HEK293 (cell line): ENCODE data around the gene POR.
"Not testable (repeated sequence)": the region's sequence is repeated elsewhere in the genome, so short reads cannot be mapped to it uniquely, and the experiment has no call there.

Experiments
- CTCF ChIA-PET: fragments of 350-600 bp; formaldehyde crosslinking; extraction: SDS; loops from one replicate; lab custom pipeline; 2021; ENCODE audit warnings: antibody characterized with exemption; lab: Yijun Ruan, JAX
- POLR2A ChIA-PET: fragments of 300-600 bp; formaldehyde crosslinking; extraction: SDS; loops from one replicate; lab custom pipeline; 2020; ENCODE audit warnings: antibody characterized with exemption, inconsistent platforms; lab: Yijun Ruan, JAX
- H3K27ac ChIP-seq: fragments of 200-500 bp; sonication (Bioruptor generic); 2 replicates; pipeline ENCODE4 v1.5.1; 2014; ENCODE audit warnings: low read depth, low read length, control low read depth, inconsistent platforms; ENCODE audit errors: extremely low read depth
- H3K36me3 ChIP-seq, 2 experiments: fragments of 200-500 bp in 1 of 2; sonication (Bioruptor generic) in 1 of 2; 1 replicate in 1 of 2; 2 replicates in 1 of 2; pipeline ENCODE4 v1.5.1; 2014 to 2017; ENCODE audit warnings: inconsistent platforms in 2 of 2, low read length in 2 of 2; ENCODE audit not compliant: control insufficient read depth in 2 of 2, insufficient read depth in 1 of 2
- H3K4me1 ChIP-seq: fragments of 200-500 bp; sonication (Bioruptor generic); 2 replicates; pipeline ENCODE4 v1.5.1; 2014; ENCODE audit warnings: mild to moderate bottlenecking, low read length, inconsistent platforms; ENCODE audit not compliant: control insufficient read depth, insufficient read depth
- H3K4me3 ChIP-seq: 2 replicates; pipeline ENCODE4 v1.5.1; 2011; ENCODE audit warnings: low read depth, mild to moderate bottlenecking, control low read depth, low read length, moderate library complexity
- H3K9me3 ChIP-seq: fragments of 200-500 bp; sonication (Bioruptor generic); 2 replicates; pipeline ENCODE4 v1.5.1; 2014; ENCODE audit warnings: low read depth, low read length, inconsistent platforms; ENCODE audit not compliant: control insufficient read depth, insufficient read depth
- HOXD13 ChIP-seq: sonication (generic); formaldehyde crosslinking; IDR thresholded peaks from 2 replicates; pipeline ENCODE4 v1.8.0; 2022; ENCODE audit warnings: missing genetic modification reagents, borderline replicate concordance
- OSR2 ChIP-seq: fragments of 450-650 bp; formaldehyde crosslinking; IDR thresholded peaks from 2 replicates; pipeline ENCODE4 v1.5.1; 2016; ENCODE audit warnings: missing biosample characterization, missing genetic modification characterization
- ZIC2 ChIP-seq: fragments of 450-650 bp; formaldehyde crosslinking; IDR thresholded peaks from 2 replicates; pipeline ENCODE4 v1.5.1; 2016; ENCODE audit warnings: missing biosample characterization, missing genetic modification characterization
- ZNF10 ChIP-seq: fragments of 450-650 bp; formaldehyde crosslinking; IDR thresholded peaks from 2 replicates; pipeline ENCODE4 v1.5.1; 2017; ENCODE audit warnings: missing biosample characterization, missing genetic modification characterization
- ZNF138 ChIP-seq: fragments of 450-650 bp; formaldehyde crosslinking; IDR thresholded peaks from 2 replicates; pipeline ENCODE4 v1.5.1; 2016; ENCODE audit warnings: missing biosample characterization, missing genetic modification characterization, borderline replicate concordance
- ZNF18 ChIP-seq: fragments of 450-650 bp; formaldehyde crosslinking; IDR thresholded peaks from 2 replicates; pipeline ENCODE4 v1.5.1; 2016; ENCODE audit warnings: missing biosample characterization, missing genetic modification characterization
- ZNF423 ChIP-seq: fragments of 450-650 bp; formaldehyde crosslinking; IDR thresholded peaks from 2 replicates; pipeline ENCODE4 v1.5.1; 2016; ENCODE audit warnings: missing biosample characterization, missing genetic modification characterization
- TF ChIP-seq, protein P1 (sequence below): fragments of 450-650 bp; formaldehyde crosslinking; IDR thresholded peaks from 2 replicates; pipeline ENCODE4 v1.5.1; 2016; ENCODE audit warnings: missing biosample characterization, missing genetic modification characterization
- TF ChIP-seq, protein P2 (sequence below): fragments of 450-650 bp; formaldehyde crosslinking; IDR thresholded peaks from 2 replicates; pipeline ENCODE4 v1.5.1; 2016; ENCODE audit warnings: missing biosample characterization, missing genetic modification characterization

Gene POR

GRCh38 chr7:75881436-75882095 lies 33.4 kb upstream of the POR start:
- POLR2A ChIA-PET, result no interaction called here
- no peaks in the 10 kb centered on the region; the same call in 1 of the 2 replicates for H3K4me1 ChIP-seq

GRCh38 chr7:75883265-75883824 lies 31.6 kb upstream of the POR start:
- H3K9me3 ChIP-seq, H3K4me3 ChIP-seq, H3K27ac ChIP-seq, H3K4me1 ChIP-seq: not testable (repeated sequence)
- ChIA-PET CTCF (interaction anchor here (1.6 kb wide), 1 partner anchor 17 kb away, joined by 5 read pairs; no protein-coding TSS in a partner anchor), POLR2A (interaction anchor here (0.7 kb wide), 1 partner anchor 11 kb away, joined by 3 read pairs; no protein-coding TSS in a partner anchor)
- peaks cover 34 to 77% of the 10 kb centered on the region in 2 experiments for H3K36me3 ChIP-seq
- TF ChIP-seq ZNF18, result peak; percentile 89

More at GRCh38 chr7:75881436-75882095, 33.4 kb upstream of the POR start:
- H3K4me3 ChIP-seq, result no peak overlapping the region
- peaks cover 34 to 63% of the 10 kb centered on the region in 2 experiments for H3K36me3 ChIP-seq
- CTCF ChIA-PET, result interaction anchor here (1.1 kb wide), 1 partner anchor 15 kb away, joined by 5 read pairs; no protein-coding TSS in a partner anchor
- H3K27ac ChIP-seq, result no peak overlapping the region
- no peaks in the 10 kb centered on the region for H3K9me3 ChIP-seq
- TF ChIP-seq ZIC2 (tag by site-specific recombination) (peak; percentile 54), ZNF423 (tag by site-specific recombination) (no peak)

- ChIA-PET POLR2A (no interaction called here), CTCF (no interaction called here)
- peaks cover 34 to 85% of the 10 kb centered on the region in 2 experiments for H3K36me3 ChIP-seq
- H3K4me1 ChIP-seq, result no peaks in the 10 kb centered on the region
- H3K27ac ChIP-seq, result no peak overlapping the region
- TF ChIP-seq, protein P1, sequence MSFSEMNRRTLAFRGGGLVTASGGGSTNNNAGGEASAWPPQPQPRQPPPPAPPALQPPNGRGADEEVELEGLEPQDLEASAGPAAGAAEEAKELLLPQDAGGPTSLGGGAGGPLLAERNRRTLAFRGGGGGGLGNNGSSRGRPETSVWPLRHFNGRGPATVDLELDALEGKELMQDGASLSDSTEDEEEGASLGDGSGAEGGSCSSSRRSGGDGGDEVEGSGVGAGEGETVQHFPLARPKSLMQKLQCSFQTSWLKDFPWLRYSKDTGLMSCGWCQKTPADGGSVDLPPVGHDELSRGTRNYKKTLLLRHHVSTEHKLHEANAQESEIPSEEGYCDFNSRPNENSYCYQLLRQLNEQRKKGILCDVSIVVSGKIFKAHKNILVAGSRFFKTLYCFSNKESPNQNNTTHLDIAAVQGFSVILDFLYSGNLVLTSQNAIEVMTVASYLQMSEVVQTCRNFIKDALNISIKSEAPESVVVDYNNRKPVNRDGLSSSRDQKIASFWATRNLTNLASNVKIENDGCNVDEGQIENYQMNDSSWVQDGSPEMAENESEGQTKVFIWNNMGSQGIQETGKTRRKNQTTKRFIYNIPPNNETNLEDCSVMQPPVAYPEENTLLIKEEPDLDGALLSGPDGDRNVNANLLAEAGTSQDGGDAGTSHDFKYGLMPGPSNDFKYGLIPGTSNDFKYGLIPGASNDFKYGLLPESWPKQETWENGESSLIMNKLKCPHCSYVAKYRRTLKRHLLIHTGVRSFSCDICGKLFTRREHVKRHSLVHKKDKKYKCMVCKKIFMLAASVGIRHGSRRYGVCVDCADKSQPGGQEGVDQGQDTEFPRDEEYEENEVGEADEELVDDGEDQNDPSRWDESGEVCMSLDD, result no peak
- TF ChIP-seq OSR2 (tag by site-specific recombination), result peak; percentile 52; the same call in 1 of the 2 replicates
- H3K4me3 ChIP-seq, result no peak overlapping the region
- no peaks in the 10 kb centered on the region for H3K9me3 ChIP-seq
These were observed 30.5 kb upstream of the POR start for GRCh38 chr7:75884476-75884875.

GRCh38 chr7:75885036-75885435 lies 29.9 kb upstream of the POR start:
- Histone ChIP-seq H3K27ac (no peak overlapping the region), H3K4me1 (no peaks in the 10 kb centered on the region), H3K9me3 (no peaks in the 10 kb centered on the region), H3K4me3 (no peak overlapping the region), H3K36me3 (peaks cover 34 to 85% of the 10 kb centered on the region in 2 experiments)
- CTCF ChIA-PET, result no interaction called here
- POLR2A ChIA-PET, result no interaction called here
- TF ChIP-seq ZNF10 (tag by site-specific recombination) (peak; percentile 73; the same call in 1 of the 2 replicates), HOXD13 (no peak)

GRCh38 chr7:75887669-75888369 lies 27.1 kb upstream of the POR start:
- TF ChIP-seq, protein P2, sequence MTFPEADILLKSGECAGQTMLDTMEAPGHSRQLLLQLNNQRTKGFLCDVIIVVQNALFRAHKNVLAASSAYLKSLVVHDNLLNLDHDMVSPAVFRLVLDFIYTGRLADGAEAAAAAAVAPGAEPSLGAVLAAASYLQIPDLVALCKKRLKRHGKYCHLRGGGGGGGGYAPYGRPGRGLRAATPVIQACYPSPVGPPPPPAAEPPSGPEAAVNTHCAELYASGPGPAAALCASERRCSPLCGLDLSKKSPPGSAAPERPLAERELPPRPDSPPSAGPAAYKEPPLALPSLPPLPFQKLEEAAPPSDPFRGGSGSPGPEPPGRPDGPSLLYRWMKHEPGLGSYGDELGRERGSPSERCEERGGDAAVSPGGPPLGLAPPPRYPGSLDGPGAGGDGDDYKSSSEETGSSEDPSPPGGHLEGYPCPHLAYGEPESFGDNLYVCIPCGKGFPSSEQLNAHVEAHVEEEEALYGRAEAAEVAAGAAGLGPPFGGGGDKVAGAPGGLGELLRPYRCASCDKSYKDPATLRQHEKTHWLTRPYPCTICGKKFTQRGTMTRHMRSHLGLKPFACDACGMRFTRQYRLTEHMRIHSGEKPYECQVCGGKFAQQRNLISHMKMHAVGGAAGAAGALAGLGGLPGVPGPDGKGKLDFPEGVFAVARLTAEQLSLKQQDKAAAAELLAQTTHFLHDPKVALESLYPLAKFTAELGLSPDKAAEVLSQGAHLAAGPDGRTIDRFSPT (tag by site-specific recombination), result 0 out of 2 replicates have a peak, but pooled peaks have one; percentile 12
- TF ChIP-seq ZNF138, result no peak
- no peak overlapping the region for H3K27ac ChIP-seq
- H3K4me1 ChIP-seq, result no peaks in the 10 kb centered on the region
- H3K4me3 ChIP-seq, result no peak overlapping the region
- ChIA-PET CTCF (no interaction called here), POLR2A (no interaction called here)
- H3K36me3 ChIP-seq, result peaks cover 24 to 58% of the 10 kb centered on the region in 2 experiments
- no peaks in the 10 kb centered on the region for H3K9me3 ChIP-seq
